Hepatocyte (in vitro differentiated cells): Measurements from ENCODE around the gene SEZ6. TPM values are rescaled to one million over a fixed set of nuclear protein-coding genes. Genes with fewer than 3 reads are reported as not detected.

Experiments
- DNase-seq: peaks from one replicate; pipeline ENCODE4 v3.0.0-alpha.2; 2016; ENCODE audit warnings: low spot score
- H2AFZ ChIP-seq: fragments of 200-600 bp; sonication (generic); 2 replicates; pipeline ENCODE4 v1.6.0; 2016; ENCODE audit warnings: antibody characterized with exemption, mild to moderate bottlenecking
- H3K27ac ChIP-seq: fragments of 200-600 bp; sonication (generic); 2 replicates; pipeline ENCODE4 v1.5.1; 2016; ENCODE audit warnings: mild to moderate bottlenecking
- H3K27me3 ChIP-seq: fragments of 200-600 bp; sonication (generic); 2 replicates; pipeline ENCODE4 v1.6.1; 2016
- H3K36me3 ChIP-seq: fragments of 200-600 bp; sonication (generic); replicated peaks from 2 replicates; pipeline ENCODE4 v1.5.1; 2016; ENCODE audit warnings: low read depth; ENCODE audit not compliant: insufficient read depth
- H3K4me1 ChIP-seq: fragments of 200-600 bp; sonication (generic); 2 replicates; pipeline ENCODE4 v1.5.1; 2016; ENCODE audit warnings: mild to moderate bottlenecking, moderate library complexity; ENCODE audit not compliant: insufficient read depth
- H3K4me2 ChIP-seq: fragments of 200-600 bp; sonication (generic); 2 replicates; pipeline ENCODE4 v1.6.0; 2016
- H3K4me3 ChIP-seq: fragments of 200-600 bp; sonication (generic); 2 replicates; pipeline ENCODE4 v1.5.1; 2016; ENCODE audit warnings: mild to moderate bottlenecking
- H3K79me2 ChIP-seq: fragments of 200-600 bp; sonication (generic); 2 replicates; pipeline ENCODE4 v1.6.0; 2017; ENCODE audit warnings: mild to moderate bottlenecking
- H3K9me2 ChIP-seq: fragments of 200-600 bp; sonication (generic); replicated peaks from 2 replicates; pipeline ENCODE4 v1.6.0; 2017; ENCODE audit warnings: mild to moderate bottlenecking; ENCODE audit not compliant: insufficient read depth
- H3K9me3 ChIP-seq: fragments of 200-600 bp; sonication (generic); 2 replicates; pipeline ENCODE4 v1.5.1; 2016; ENCODE audit warnings: low read depth, mild to moderate bottlenecking
- H4K20me1 ChIP-seq: fragments of 200-600 bp; sonication (generic); 2 replicates; pipeline ENCODE4 v1.6.0; 2016; ENCODE audit warnings: mild to moderate bottlenecking; ENCODE audit not compliant: insufficient read depth, poor library complexity, severe bottlenecking
- CTCF ChIP-seq: fragments of 200-600 bp; sonication (generic); IDR thresholded peaks from 2 replicates; pipeline ENCODE4 v1.5.1; 2016; ENCODE audit warnings: antibody characterized with exemption, mild to moderate bottlenecking; ENCODE audit not compliant: poor library complexity
- EZH2 ChIP-seq: fragments of 200-600 bp; sonication (generic); IDR thresholded peaks from 2 replicates; pipeline ENCODE4 v1.6.1; 2016; ENCODE audit warnings: antibody characterized with exemption, mild to moderate bottlenecking, borderline replicate concordance
- EZH2phosphoT487 ChIP-seq: fragments of 200-600 bp; sonication (generic); IDR thresholded peaks from one replicate; pipeline ENCODE4 v1.6.1; 2018; ENCODE audit warnings: antibody characterized with exemption, mild to moderate bottlenecking, low read depth, moderate library complexity; ENCODE audit not compliant: unreplicated experiment, severe bottlenecking
- WGBS: methylation state at CpG from one replicate; pipeline ENCODE4 v1.1.6; 2016; ENCODE audit warnings: low lambda C conversion rate; ENCODE audit errors: missing lambda C conversion rate; 5-methylcytosine and 5-hydroxymethylcytosine counted together
- polyA plus RNA-seq: library from polyadenylated mRNA; unstranded; fragments of >200 nt; fragmentation: Nextera tagmentation; extraction: Ambion mirVana; gene quantifications from 2 replicates; pipeline ENCODE4 v1.2.1, GENCODE V29; 2016
- total RNA-seq: library from RNA; depleted of rRNA; stranded (reverse); fragments of >200 nt; gene quantifications from 2 replicates; pipeline ENCODE4 v1.2.3, GENCODE V29; 2014

The SEZ6 gene
- total and polyA plus RNA-seq, 2 experiments from 2014 or later = 0.81 to 1.2 TPM

DNA sequence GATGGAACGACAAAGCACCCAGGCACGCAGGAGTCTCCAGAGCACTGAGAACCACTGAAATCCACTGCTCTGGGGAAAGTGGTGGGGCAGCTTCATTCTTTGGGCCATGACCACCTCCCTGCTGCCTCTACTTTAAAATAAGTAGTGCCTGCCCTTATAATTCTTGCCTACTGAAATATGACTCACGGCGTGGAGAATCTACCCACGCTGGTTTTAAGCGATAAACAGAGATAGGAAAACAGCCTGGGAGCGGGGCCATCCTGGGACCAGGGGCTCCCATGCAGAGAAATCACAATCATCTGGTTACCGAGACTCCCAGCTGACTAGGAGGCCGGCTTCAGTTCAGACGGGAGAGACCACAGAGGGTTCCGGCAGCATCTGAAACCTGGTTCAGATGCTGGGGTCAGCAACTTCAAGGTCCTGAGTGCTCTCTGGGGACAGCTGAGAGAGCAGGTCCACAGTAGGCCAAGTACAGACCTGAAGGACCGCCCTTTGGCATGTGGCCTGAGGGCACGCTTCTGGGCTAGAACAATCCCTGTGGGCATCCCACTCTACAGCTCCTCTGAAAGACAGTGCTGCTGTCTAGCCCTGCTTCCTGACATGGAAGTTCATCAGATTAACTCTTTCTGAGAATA, 94.3 kb downstream of the SEZ6 start:
- 91% methylated on average over 13 of the region's 13 CpGs for WGBS
- Histone ChIP-seq H4K20me1 (peaks cover 6% of the 10 kb centered on the region), H3K27me3 (no peaks in the 10 kb centered on the region), H3K36me3 (peaks cover 4% of the 10 kb centered on the region), H3K4me1 (peaks cover 9% of the 10 kb centered on the region), H3K27ac (peak overlapping the region; percentile 53), H3K4me2 (no peak overlapping the region), H2AFZ (no peak overlapping the region), H3K9me3 (no peaks in the 10 kb centered on the region), H3K79me2 (peaks cover 14% of the 10 kb centered on the region), H3K4me3 (no peak overlapping the region), H3K9me2 (no peaks in the 10 kb centered on the region)
- TF ChIP-seq CTCF (no peak), EZH2phosphoT487 (no peak), EZH2 (no peak)
- no peak for DNase-seq

GRCh38 chr17:28910534-28910933, 95.3 kb downstream of the SEZ6 start:
- H3K4me1 ChIP-seq = peaks cover 9% of the 10 kb centered on the region
- peaks cover 4% of the 10 kb centered on the region for H3K36me3 ChIP-seq
- no peak overlapping the region for H3K4me3 ChIP-seq
- no peaks in the 10 kb centered on the region for H3K9me3 ChIP-seq
- no peak overlapping the region for H3K27ac ChIP-seq
- no peak overlapping the region for H2AFZ ChIP-seq
- H3K79me2 ChIP-seq = peaks cover 9% of the 10 kb centered on the region
- no peak overlapping the region for H3K4me2 ChIP-seq
- no peaks in the 10 kb centered on the region for H3K9me2 ChIP-seq
- DNase-seq = no peak
- H4K20me1 ChIP-seq = no peaks in the 10 kb centered on the region
- 100% methylated on average over 1 of the region's 1 CpG for WGBS
- TF ChIP-seq EZH2phosphoT487 = no peak
- no peak for TF ChIP-seq CTCF
- TF ChIP-seq EZH2 = no peak
- no peaks in the 10 kb centered on the region for H3K27me3 ChIP-seq

DNA sequence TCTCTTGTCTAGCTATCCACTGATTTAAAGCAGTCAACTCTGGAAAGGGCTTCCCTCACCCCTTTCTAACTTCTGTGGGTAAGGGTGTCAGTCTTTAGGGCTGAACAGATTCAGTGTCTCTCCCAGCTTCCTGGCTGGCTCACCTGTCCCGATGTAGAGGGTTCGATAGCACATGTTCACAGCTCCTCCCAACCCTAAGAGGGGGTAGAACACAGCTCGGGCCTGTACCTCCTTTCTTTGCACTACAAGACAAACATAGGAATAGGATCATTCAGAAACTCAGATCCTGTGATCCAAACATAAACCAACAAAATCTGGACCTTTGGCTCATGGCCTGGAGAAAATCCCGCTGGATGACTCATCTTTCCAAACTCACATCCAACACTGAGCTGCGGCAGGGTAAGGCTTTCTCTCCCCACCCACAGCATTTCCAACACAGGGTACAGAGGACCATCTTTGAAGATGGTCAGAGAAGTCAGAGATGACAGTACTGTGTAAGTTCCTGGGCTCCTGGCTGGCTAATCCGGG, 97.1 kb downstream of the SEZ6 start:
- TF ChIP-seq EZH2phosphoT487 = no peak
- TF ChIP-seq EZH2 = no peak
- peak; percentile 61 for DNase-seq

GRCh38 chr17:28907709-28908475, 97.9 kb downstream of the SEZ6 start:
- Histone ChIP-seq H3K4me3 (no peak overlapping the region), H2AFZ (no peak overlapping the region), H3K9me2 (no peaks in the 10 kb centered on the region), H4K20me1 (no peaks in the 10 kb centered on the region), H3K79me2 (peaks cover 4% of the 10 kb centered on the region), H3K9me3 (no peaks in the 10 kb centered on the region), H3K4me2 (peak overlapping the region; percentile 42), H3K27ac (peak overlapping the region; percentile 81), H3K27me3 (no peaks in the 10 kb centered on the region), H3K36me3 (peaks cover 4% of the 10 kb centered on the region), H3K4me1 (peaks cover 9% of the 10 kb centered on the region)
- TF ChIP-seq CTCF (no peak), EZH2 (no peak), EZH2phosphoT487 (no peak)
- WGBS = 94% methylated on average over 3 of the region's 3 CpGs
- DNase-seq = no peak

More for the DNA sequence above, 97.1 kb downstream of the SEZ6 start:
- no peaks in the 10 kb centered on the region for H3K9me2 ChIP-seq
- H3K4me3 ChIP-seq = no peak overlapping the region
- peaks cover 4% of the 10 kb centered on the region for H3K36me3 ChIP-seq
- no peaks in the 10 kb centered on the region for H4K20me1 ChIP-seq
- peaks cover 9% of the 10 kb centered on the region for H3K4me1 ChIP-seq
- H3K27ac ChIP-seq = peak overlapping the region; percentile 81
- H3K79me2 ChIP-seq = peaks cover 4% of the 10 kb centered on the region
- peak overlapping the region; percentile 42 for H3K4me2 ChIP-seq
- WGBS = 63% methylated on average over 6 of the region's 6 CpGs
- no peaks in the 10 kb centered on the region for H3K9me3 ChIP-seq
- H2AFZ ChIP-seq = no peak overlapping the region
- no peaks in the 10 kb centered on the region for H3K27me3 ChIP-seq
